ENCODE data around the gene MAML2.

Gene MAML2

GRCh38 chr11:95950905-95951304 is 392.1 kb downstream of the MAML2 start:
- no peak overlapping the region for H3K4me3 ChIP-seq (ENCODE audit: low read length)
- no peak for TF ChIP-seq ZNF274 (IDR thresholded peaks at IDR 0.05; ENCODE audit: low read depth, low read length)

GRCh38 chr11:95948637-95949036 is 394.4 kb downstream of the MAML2 start:
- TF ChIP-seq ZNF274 (IDR thresholded peaks at IDR 0.05; ENCODE audit: low read depth, low read length): no peak
- H3K4me3 ChIP-seq (ENCODE audit: low read length): no peak overlapping the region

- no peak overlapping the region for H3K4me3 ChIP-seq (ENCODE audit: low read length)
- no peak for TF ChIP-seq ZNF274 (IDR thresholded peaks at IDR 0.05; ENCODE audit: low read depth, low read length)
These were observed 398.4 kb downstream of the MAML2 start for GRCh38 chr11:95944623-95945022.

GRCh38 chr11:95943546-95943945 is 399.4 kb downstream of the MAML2 start:
- no peak overlapping the region for H3K4me3 ChIP-seq (ENCODE audit: low read length)
- TF ChIP-seq ZNF274 (IDR thresholded peaks at IDR 0.05; ENCODE audit: low read depth, low read length): no peak

- TF ChIP-seq ZNF274 (IDR thresholded peaks at IDR 0.05; ENCODE audit: low read depth, low read length): no peak
- H3K4me3 ChIP-seq (ENCODE audit: low read length): no peak overlapping the region
These were observed 403.9 kb downstream of the MAML2 start for GRCh38 chr11:95939091-95939490.

GRCh38 chr11:95937358-95937757 is 405.6 kb downstream of the MAML2 start:
- no peak overlapping the region for H3K4me3 ChIP-seq (ENCODE audit: low read length)
- TF ChIP-seq ZNF274 (IDR thresholded peaks at IDR 0.05; ENCODE audit: low read depth, low read length): no peak

GRCh38 chr11:95933594-95933993 is 409.4 kb downstream of the MAML2 start:
- H3K4me3 ChIP-seq (ENCODE audit: low read length): no peak overlapping the region
- no peak for TF ChIP-seq ZNF274 (IDR thresholded peaks at IDR 0.05; ENCODE audit: low read depth, low read length)

GRCh38 chr11:95931916-95932315 is 411.1 kb downstream of the MAML2 start:
- TF ChIP-seq ZNF274 (IDR thresholded peaks at IDR 0.05; ENCODE audit: low read depth, low read length): no peak
- no peak overlapping the region for H3K4me3 ChIP-seq (ENCODE audit: low read length)

- no peak for TF ChIP-seq ZNF274 (IDR thresholded peaks at IDR 0.05; ENCODE audit: low read depth, low read length)
These were observed 412.0 kb downstream of the MAML2 start for GRCh38 chr11:95930948-95931347.

GRCh38 chr11:95926726-95927125 is 416.3 kb downstream of the MAML2 start:
- no peak overlapping the region for H3K4me3 ChIP-seq (ENCODE audit: low read length)
- no peak for TF ChIP-seq ZNF274 (IDR thresholded peaks at IDR 0.05; ENCODE audit: low read depth, low read length)

More at GRCh38 chr11:95930948-95931347, 412.0 kb downstream of the MAML2 start:
- no peak overlapping the region for H3K4me3 ChIP-seq (ENCODE audit: low read length)

Measured in GM08714 (cell line).